Muscle of leg (tissue), 11 donors: Measurements from ENCODE around the gene CTIF. TPM values are rescaled to one million over a fixed set of nuclear protein-coding genes. Genes with fewer than 3 reads are reported as not detected.

Experiments used
- DNase-seq: peaks from one replicate; pipeline ENCODE4 v3.0.0; 2013
- H3K27ac ChIP-seq: one replicate; pipeline ENCODE4 v1.5.1; 2013; ENCODE audit warnings: mild to moderate bottlenecking, low read length, control low read depth
- H3K27me3 ChIP-seq: one replicate; pipeline ENCODE4 v1.6.1; 2013; ENCODE audit warnings: low read length; ENCODE audit not compliant: control insufficient read depth, insufficient read depth
- H3K36me3 ChIP-seq: one replicate; pipeline ENCODE4 v1.6.1; 2013; ENCODE audit warnings: low read length; ENCODE audit not compliant: control insufficient read depth, insufficient read depth
- H3K4me1 ChIP-seq: one replicate; pipeline ENCODE4 v1.6.1; 2013; ENCODE audit warnings: low read length; ENCODE audit not compliant: control insufficient read depth, insufficient read depth
- H3K4me3 ChIP-seq: one replicate; pipeline ENCODE4 v1.5.1; 2013; ENCODE audit warnings: low read length, control low read depth
- H3K9me3 ChIP-seq: replicated peaks from 2 replicates; pipeline ENCODE4 v1.6.1; 2013; ENCODE audit warnings: low read depth, low read length; ENCODE audit not compliant: control insufficient read depth
- WGBS: methylation state at CpG from one replicate; pipeline ENCODE4 v1.1.5; 2013; ENCODE audit warnings: missing lambda C conversion rate; ENCODE audit not compliant: insufficient coverage; 5-methylcytosine and 5-hydroxymethylcytosine counted together
- polyA plus RNA-seq, 8 donors: library from polyadenylated mRNA; unstranded; fragments of 120-200 nt; gene quantifications; one replicate each; pipeline versions ENCODE4 v1.2.1 to v1.2.3, GENCODE V29; 2013; ENCODE audit warnings: inconsistent platforms in 1 of 8, low replicate concordance in 1 of 8; ENCODE audit not compliant: insufficient read length in 8 of 8, insufficient read depth in 1 of 8
- total RNA-seq: library from RNA; stranded (reverse); fragments of 120-200 nt; gene quantifications from one replicate; pipeline ENCODE4 v1.2.4, GENCODE V29; 2013

CTIF gene
- total and polyA plus RNA-seq, 9 donors = 16.3 to 46.8 (median 32.5) TPM

DNA sequence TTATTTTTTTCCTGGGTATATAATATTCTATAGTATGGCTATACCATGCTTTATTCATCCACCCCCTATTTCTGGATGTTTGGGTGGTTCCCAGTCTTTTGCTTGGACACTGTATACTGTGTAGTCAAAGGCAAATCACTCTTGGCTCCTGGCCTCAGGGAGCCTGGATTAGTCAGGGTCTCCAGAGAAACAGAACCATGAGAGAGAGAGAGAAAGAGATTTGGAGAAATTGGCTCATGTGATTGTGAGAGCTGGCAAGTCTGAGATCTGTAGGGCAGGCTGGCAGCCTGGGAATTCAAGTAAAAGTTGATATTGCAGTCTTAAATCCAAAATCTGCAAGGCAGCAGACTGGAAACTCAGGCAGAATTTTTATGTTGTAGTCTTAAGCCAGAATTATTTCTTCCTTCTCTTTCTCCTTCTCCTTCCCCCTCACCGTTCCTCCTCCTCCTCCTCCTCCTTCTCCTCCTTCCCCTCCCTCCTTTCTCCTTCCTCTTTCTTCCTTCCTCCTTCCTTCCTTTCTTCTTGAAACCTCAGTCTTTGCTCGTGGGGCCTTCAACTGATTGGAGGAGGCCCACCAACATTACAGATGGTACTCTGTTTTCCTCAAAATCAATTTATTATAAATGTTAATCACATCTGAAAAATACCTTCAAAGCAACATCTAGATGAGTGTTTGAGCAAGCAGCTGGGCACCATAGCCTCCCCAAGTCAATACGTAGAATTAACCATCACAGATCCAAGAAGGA, 33.0 kb downstream of the CTIF start:
- Histone ChIP-seq H3K4me1 (peaks cover 12% of the 10 kb centered on the region), H3K36me3 (peaks cover 9% of the 10 kb centered on the region), H3K27me3 (no peaks in the 10 kb centered on the region), H3K9me3 (no peaks in the 10 kb centered on the region), H3K27ac (no peak overlapping the region), H3K4me3 (no peak overlapping the region)
- WGBS = 56% methylated on average over 1 of the region's 3 CpGs
- no peak for DNase-seq

DNA sequence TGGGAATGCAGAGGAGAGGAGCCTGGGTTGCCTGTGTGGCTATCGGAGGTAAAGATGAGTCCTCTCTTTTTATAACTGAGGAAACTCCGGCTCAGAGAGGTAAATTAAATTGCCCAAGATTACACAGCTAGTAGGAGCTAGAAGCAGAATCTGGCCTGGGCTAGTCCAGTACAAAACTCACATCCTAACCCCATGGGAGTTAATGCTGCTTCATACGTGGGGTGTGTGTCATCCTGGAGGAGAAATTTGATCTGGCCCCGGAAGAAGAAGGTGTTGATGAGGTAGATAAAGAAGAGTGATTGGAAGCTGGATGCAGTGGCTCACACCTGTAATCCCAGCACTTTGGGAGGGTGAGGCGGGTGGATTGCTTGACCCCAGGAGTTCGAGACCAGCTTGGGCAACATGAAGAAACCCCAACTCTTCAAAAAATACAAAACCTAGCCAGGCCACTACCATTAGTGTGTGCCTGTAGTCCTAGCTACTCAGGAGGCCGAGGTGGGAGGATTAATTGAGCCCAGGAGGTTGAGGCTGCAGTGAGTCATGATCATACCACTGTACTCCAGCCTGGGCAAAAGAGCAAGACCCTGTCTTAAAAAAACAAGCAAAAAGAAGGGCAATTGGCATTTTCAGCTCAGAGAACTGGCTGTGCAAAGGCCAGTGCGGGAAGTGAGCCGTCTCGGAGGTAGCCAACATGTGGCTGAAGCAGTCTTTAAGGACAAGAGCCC, 33.7 kb downstream of the CTIF start:
- WGBS = 56% methylated on average over 5 of the region's 10 CpGs
- Histone ChIP-seq H3K27ac (no peak overlapping the region), H3K4me1 (peaks cover 12% of the 10 kb centered on the region), H3K9me3 (no peaks in the 10 kb centered on the region), H3K27me3 (no peaks in the 10 kb centered on the region), H3K36me3 (peaks cover 9% of the 10 kb centered on the region), H3K4me3 (no peak overlapping the region)
- no peak for DNase-seq

DNA sequence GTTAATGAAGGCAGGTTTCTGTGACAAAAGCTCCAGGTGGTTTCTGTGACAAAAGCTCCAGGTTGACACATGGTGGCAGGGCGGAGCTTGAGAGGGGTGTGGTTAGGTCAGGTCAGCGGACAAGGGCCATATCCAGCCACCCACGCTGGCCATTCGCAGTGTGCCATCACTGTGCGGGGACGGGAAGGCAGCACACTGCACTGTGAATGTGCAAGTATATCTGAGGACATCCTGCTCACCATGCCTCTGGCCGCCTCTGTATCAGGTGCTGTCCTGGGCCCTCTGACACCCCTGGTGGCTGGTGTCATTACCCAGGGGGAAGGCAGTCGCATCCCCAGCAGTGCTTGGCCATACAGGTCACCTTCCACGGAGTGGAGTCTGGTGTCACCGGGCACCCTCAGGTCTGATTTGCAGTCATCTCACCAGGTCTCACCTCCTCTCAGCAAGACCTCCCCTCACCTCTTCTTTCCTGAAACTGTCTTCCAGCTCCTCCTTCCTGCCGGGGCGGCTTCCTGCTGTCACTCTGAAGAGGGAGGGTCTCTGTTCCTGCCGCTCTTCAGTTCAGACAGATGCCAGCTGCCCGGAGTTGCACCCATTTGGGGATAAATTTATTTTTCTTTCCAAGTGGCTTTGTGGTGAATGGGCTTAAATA, 34.9 kb downstream of the CTIF start:
- Histone ChIP-seq H3K4me1 (peaks cover 12% of the 10 kb centered on the region), H3K36me3 (peaks cover 9% of the 10 kb centered on the region), H3K27me3 (no peaks in the 10 kb centered on the region), H3K27ac (no peak overlapping the region), H3K9me3 (peaks cover 2% of the 10 kb centered on the region), H3K4me3 (no peak overlapping the region)
- WGBS = 87% methylated on average over 10 of the region's 14 CpGs
- no peak for DNase-seq

DNA sequence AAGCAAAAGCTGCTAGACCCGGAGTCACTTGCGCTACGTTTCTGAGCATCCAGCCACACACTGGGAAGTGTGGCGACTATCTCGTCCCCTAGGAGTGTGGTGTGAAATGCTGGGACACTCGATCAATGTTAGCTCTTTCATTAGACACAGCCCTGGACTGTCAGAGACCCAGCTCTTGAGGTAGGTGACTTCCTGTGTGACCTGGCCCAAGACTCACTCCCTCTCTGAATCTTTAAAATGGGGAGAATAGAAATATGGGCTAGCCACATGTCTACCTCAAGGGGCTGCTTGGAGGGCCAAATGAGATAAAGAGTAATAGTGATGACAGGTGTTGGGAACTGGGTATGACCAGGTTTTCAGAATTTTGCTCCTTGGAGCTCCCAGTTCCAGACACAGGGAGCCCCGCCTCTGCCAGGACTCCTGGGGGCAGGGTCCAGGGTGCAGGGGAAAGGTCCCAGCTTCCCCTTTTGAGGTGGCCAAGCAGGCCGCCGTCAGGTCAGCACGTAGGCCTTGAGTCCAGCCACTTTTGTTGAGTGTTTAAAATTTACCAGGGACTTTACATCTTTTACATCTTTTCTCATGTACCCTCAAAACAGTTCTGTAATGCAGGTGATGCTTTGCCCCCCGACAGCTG, 36.0 kb downstream of the CTIF start:
- peaks cover 9% of the 10 kb centered on the region for H3K36me3 ChIP-seq
- H3K27ac ChIP-seq = no peak overlapping the region
- H3K9me3 ChIP-seq = peaks cover 2% of the 10 kb centered on the region
- no peaks in the 10 kb centered on the region for H3K27me3 ChIP-seq
- 66% methylated on average over 4 of the region's 11 CpGs for WGBS
- no peak overlapping the region for H3K4me3 ChIP-seq
- peaks cover 12% of the 10 kb centered on the region for H3K4me1 ChIP-seq
- DNase-seq = no peak

DNA sequence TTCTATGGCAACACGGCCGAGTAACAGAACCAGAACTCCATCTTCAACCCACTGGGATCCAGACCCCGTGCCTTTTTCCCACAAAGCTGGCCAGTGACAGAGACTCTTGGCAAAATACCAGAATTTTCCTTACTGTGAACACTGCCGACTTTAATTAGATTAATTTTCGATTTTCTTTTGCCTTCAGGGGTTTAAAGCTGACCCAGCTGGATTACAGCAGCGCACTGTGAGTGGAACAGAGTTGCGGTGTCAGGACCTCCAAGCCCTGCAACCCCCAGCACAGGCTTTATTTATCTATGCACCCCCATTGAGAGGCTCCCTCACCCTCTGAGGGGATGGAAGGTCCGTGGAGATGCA, 36.4 kb downstream of the CTIF start:
- Histone ChIP-seq H3K27ac (no peak overlapping the region), H3K27me3 (no peaks in the 10 kb centered on the region), H3K4me3 (no peak overlapping the region), H3K36me3 (peaks cover 9% of the 10 kb centered on the region), H3K9me3 (peaks cover 2% of the 10 kb centered on the region), H3K4me1 (peaks cover 13% of the 10 kb centered on the region)
- 35% methylated on average over 5 of the region's 8 CpGs for WGBS
- DNase-seq = no peak

DNA sequence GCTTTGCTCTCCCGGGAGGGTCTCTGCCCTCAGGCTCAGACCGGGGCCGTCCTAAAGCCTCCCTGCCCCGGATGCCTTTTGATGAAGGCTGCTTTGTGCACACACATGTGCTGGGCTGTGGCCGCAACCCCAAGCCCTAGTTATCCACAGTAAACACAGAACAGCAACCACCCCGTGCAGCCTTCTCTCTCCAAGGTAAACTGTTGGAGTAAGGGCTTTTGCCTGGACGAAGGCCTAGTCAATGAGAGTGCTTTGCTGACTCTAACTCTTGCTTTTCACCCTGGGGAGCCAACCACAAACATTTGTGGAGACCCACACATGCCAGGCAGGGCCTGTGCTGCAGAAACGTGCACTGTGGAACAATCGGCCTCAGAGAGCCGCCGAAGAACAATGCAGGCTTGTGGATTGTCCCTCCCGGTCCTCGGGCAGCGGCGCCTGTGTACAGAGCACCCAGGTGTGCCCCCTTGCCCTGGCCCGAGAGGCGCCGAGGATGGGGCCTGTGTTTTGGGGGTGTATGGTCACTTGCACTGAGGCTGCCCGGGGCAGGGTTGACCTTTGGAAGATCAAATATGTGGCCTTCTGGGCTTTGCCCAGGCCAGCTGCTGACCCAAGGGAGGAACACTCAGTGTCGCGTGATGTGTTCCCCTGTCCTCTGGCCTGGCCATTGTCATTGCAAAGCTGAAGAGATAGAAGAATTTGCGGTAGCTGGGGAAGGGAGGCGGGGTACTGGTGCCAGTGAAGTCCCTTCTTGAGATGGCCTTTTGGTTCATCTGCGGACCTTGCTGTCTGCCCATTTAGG, 37.0 kb downstream of the CTIF start:
- H3K36me3 ChIP-seq = peaks cover 9% of the 10 kb centered on the region
- no peaks in the 10 kb centered on the region for H3K27me3 ChIP-seq
- DNase-seq = no peak
- no peak overlapping the region for H3K27ac ChIP-seq
- WGBS = 78% methylated on average over 11 of the region's 24 CpGs
- peaks cover 18% of the 10 kb centered on the region for H3K4me1 ChIP-seq
- H3K4me3 ChIP-seq = no peak overlapping the region
- H3K9me3 ChIP-seq = peaks cover 2% of the 10 kb centered on the region

DNA sequence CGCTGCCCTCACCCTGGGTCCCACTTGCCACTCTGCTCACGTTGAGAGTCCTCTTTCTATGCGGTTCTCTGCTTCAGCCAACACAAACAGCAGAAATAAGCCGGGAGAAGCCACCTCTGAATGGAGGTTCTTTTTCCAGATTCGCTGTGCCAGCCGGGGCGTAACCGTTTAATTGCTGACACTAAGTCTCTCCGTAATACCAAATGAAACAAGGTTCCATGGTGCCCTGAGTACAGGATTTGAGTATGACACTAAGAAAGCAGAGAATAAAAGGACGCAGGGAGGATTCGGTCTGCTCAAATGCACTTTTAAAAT, 37.6 kb downstream of the CTIF start:
- H3K27me3 ChIP-seq = no peaks in the 10 kb centered on the region
- WGBS = 89% methylated on average over 8 of the region's 11 CpGs
- no peak for DNase-seq
- H3K9me3 ChIP-seq = peaks cover 2% of the 10 kb centered on the region
- no peak overlapping the region for H3K27ac ChIP-seq
- peaks cover 23% of the 10 kb centered on the region for H3K4me1 ChIP-seq
- H3K4me3 ChIP-seq = no peak overlapping the region
- H3K36me3 ChIP-seq = peaks cover 9% of the 10 kb centered on the region

DNA sequence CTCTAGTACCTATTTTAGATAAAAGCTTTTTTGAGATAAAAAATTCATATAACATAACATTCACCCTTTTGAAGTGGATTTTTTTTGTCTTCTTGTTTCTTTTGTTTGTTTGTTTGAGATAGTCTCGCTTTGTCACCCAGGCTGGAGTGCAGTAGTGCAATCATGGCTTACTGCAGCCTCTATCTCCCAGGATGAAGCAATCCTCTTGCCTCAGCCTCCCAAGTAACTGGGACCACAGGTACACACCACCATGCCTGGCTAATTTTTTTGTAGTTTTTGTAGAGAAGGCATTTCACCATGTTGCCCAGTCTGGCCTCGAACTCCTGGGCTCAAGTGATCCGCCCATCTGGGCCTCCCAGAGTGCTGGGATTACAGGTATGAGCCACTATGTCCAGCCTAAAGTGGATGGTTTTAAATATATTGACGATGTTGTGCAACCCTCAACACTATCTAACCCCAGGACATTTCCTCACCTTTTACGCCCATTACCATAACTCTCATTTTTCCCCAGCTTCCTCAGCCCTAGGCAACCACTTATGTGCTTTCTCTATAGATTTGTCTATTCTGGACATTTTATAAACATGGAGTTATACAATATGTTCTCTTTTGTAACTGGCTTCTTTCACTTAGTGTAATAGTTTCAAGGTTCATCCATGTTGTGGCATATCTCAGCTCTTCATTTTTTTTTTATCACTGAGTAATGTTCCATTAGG, 38.8 kb downstream of the CTIF start:
- DNase-seq = no peak
- Histone ChIP-seq H3K4me3 (no peak overlapping the region), H3K9me3 (peaks cover 2% of the 10 kb centered on the region), H3K36me3 (peaks cover 9% of the 10 kb centered on the region), H3K4me1 (peaks cover 31% of the 10 kb centered on the region), H3K27ac (no peak overlapping the region), H3K27me3 (no peaks in the 10 kb centered on the region)
- WGBS = no CpG with 5 or more reads among the region's 5 CpGs

DNA sequence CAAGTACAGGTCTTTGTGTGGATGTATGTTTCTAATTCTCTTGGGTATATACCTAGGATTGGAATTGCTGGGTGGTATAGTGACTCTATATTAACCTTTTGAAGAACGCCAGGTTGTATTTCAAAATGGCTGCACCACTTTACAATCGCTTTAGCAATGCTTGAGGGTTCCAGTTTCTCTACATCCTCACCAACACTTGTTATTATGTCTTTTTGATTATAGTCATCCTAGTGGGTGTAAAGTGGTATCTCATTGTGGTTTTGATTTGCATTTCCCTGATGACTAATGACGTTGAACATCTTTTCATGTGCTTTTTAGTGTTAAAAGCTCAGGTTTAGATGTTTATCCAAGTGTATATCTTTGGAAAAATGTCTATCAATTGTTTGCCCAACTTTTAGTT, 39.5 kb downstream of the CTIF start:
- H3K9me3 ChIP-seq = peaks cover 2% of the 10 kb centered on the region
- no peak overlapping the region for H3K27ac ChIP-seq
- DNase-seq = no peak
- no peak overlapping the region for H3K4me3 ChIP-seq
- no peaks in the 10 kb centered on the region for H3K27me3 ChIP-seq
- WGBS = no CpG with 5 or more reads among the region's 3 CpGs
- peaks cover 9% of the 10 kb centered on the region for H3K36me3 ChIP-seq
- H3K4me1 ChIP-seq = peaks cover 38% of the 10 kb centered on the region
